HepG2 (cell line): ENCODE data around the gene C3orf18. TPM values are rescaled to one million over a fixed set of nuclear protein-coding genes. Genes with fewer than 3 reads are reported as not detected.

Experiments
- CBX2 ChIP-seq, 2 experiments: fragments of 200-600 bp in 1 of 2; sonication (generic); formaldehyde crosslinking in 1 of 2; IDR thresholded peaks; 2 replicates each; pipeline versions ENCODE4 v1.7.0 to v1.8.1; 2018 to 2022; ENCODE audit warnings: low read depth in 2 of 2, low read length in 1 of 2, mild to moderate bottlenecking in 1 of 2, missing genetic modification reagents in 1 of 2
- GABPA ChIP-seq, 2 experiments: IDR thresholded peaks; 2 replicates each; pipeline ENCODE4 v1.6.1; 2011 to 2016; ENCODE audit warnings: low read depth in 2 of 2, low read length in 1 of 2, missing biosample characterization in 1 of 2, missing genetic modification characterization in 1 of 2
- GABPB1 ChIP-seq: IDR thresholded peaks from 2 replicates; pipeline ENCODE4 v1.6.1; 2016; ENCODE audit warnings: mild to moderate bottlenecking, missing genetic modification reagents, moderate library complexity, missing compliant biosample characterization
- KDM4B ChIP-seq: sonication (generic); formaldehyde crosslinking; IDR thresholded peaks from 2 replicates; pipeline ENCODE4 v1.4.0; 2020; ENCODE audit warnings: missing genetic modification reagents
- MED13 ChIP-seq: sonication (generic); formaldehyde crosslinking; IDR thresholded peaks from 2 replicates; pipeline ENCODE4 v1.5.0; 2020; ENCODE audit warnings: missing genetic modification reagents
- NBN ChIP-seq: fragments of 450-650 bp; conservative IDR thresholded peaks from 2 replicates; pipeline ENCODE4 v1.6.1; 2017
- NFYB ChIP-seq: sonication (generic); formaldehyde crosslinking; IDR thresholded peaks from 2 replicates; pipeline ENCODE4 v1.4.0; 2020; ENCODE audit warnings: missing genetic modification reagents
- PAWR ChIP-seq: sonication (generic); formaldehyde crosslinking; IDR thresholded peaks from 2 replicates; pipeline ENCODE4 v1.4.0; 2020; ENCODE audit warnings: missing genetic modification reagents, mild to moderate bottlenecking, borderline replicate concordance
- PAX8 ChIP-seq: sonication (generic); formaldehyde crosslinking; IDR thresholded peaks from 2 replicates; pipeline ENCODE4 v1.8.0; 2022; ENCODE audit warnings: mild to moderate bottlenecking, missing genetic modification reagents, borderline replicate concordance
- RFX1 ChIP-seq: fragments of 450-650 bp; IDR thresholded peaks from 2 replicates; pipeline ENCODE4 v1.6.1; 2017
- TBX2 ChIP-seq: sonication (generic); formaldehyde crosslinking; IDR thresholded peaks from 2 replicates; pipeline ENCODE4 v1.5.0; 2020; ENCODE audit warnings: missing genetic modification reagents, mild to moderate bottlenecking, borderline replicate concordance
- ZBTB20 ChIP-seq: sonication (generic); formaldehyde crosslinking; IDR thresholded peaks from 2 replicates; pipeline ENCODE4 v1.8.1; 2023; ENCODE audit warnings: missing genetic modification reagents, low read depth, mild to moderate bottlenecking, borderline replicate concordance
- ZNF121 ChIP-seq: sonication (generic); formaldehyde crosslinking; IDR thresholded peaks from 2 replicates; pipeline ENCODE4 v1.5.0; 2020; ENCODE audit warnings: mild to moderate bottlenecking, missing genetic modification reagents
- ZNF790 ChIP-seq: sonication (generic); formaldehyde crosslinking; IDR thresholded peaks from 2 replicates; pipeline ENCODE4 v1.8.0; 2022; ENCODE audit warnings: missing genetic modification reagents, mild to moderate bottlenecking, borderline replicate concordance
- polyA plus RNA-seq, 8 experiments: library from polyadenylated mRNA; depleted of rRNA in 3 of 8; stranded (reverse) in 7 of 8; unstranded in 1 of 8; fragments of >200 nt; fragmentation: Illumina TruSeq in 4 of 8; extraction: Trizol in 4 of 8; gene quantifications; 2 replicates each; pipeline versions ENCODE4 v1.2.1 to v1.2.3, GENCODE V29; 2011 to 2016; ENCODE audit warnings: low read depth in 4 of 8, missing spikeins in 1 of 8, mixed read lengths in 1 of 8; ENCODE audit not compliant: insufficient read depth in 1 of 8
- total RNA-seq, 5 experiments: library from RNA; depleted of rRNA; stranded (reverse); fragments of >200 nt; fragmentation: Illumina TruSeq; extraction: Trizol; gene quantifications; 2 replicates each; pipeline ENCODE4 v1.2.3, GENCODE V29; 2016; ENCODE audit warnings: low read depth in 1 of 5
- TF ChIP-seq, protein P1 (sequence below): IDR thresholded peaks from 2 replicates; pipeline ENCODE4 v1.6.1; 2016; ENCODE audit warnings: low read depth, missing genetic modification reagents, missing compliant biosample characterization
- TF ChIP-seq, protein P2 (sequence below): sonication (generic); formaldehyde crosslinking; IDR thresholded peaks from 2 replicates; pipeline ENCODE4 v1.5.0; 2020; ENCODE audit warnings: missing genetic modification reagents, mild to moderate bottlenecking, borderline replicate concordance
- TF ChIP-seq, protein P3 (sequence below), 2 experiments: IDR thresholded peaks; 2 replicates each; pipeline ENCODE4 v1.6.1; 2011 to 2012; ENCODE audit warnings: low read length in 2 of 2, borderline replicate concordance in 1 of 2, low read depth in 1 of 2, mild to moderate bottlenecking in 1 of 2, moderate library complexity in 1 of 2

C3orf18 gene
- total and polyA plus RNA-seq, 2 of the 13 experiments (the other 11 are each of a cell fraction or from before 2014, with no cell fraction given), result 1.6 to 4.8 TPM

DNA sequence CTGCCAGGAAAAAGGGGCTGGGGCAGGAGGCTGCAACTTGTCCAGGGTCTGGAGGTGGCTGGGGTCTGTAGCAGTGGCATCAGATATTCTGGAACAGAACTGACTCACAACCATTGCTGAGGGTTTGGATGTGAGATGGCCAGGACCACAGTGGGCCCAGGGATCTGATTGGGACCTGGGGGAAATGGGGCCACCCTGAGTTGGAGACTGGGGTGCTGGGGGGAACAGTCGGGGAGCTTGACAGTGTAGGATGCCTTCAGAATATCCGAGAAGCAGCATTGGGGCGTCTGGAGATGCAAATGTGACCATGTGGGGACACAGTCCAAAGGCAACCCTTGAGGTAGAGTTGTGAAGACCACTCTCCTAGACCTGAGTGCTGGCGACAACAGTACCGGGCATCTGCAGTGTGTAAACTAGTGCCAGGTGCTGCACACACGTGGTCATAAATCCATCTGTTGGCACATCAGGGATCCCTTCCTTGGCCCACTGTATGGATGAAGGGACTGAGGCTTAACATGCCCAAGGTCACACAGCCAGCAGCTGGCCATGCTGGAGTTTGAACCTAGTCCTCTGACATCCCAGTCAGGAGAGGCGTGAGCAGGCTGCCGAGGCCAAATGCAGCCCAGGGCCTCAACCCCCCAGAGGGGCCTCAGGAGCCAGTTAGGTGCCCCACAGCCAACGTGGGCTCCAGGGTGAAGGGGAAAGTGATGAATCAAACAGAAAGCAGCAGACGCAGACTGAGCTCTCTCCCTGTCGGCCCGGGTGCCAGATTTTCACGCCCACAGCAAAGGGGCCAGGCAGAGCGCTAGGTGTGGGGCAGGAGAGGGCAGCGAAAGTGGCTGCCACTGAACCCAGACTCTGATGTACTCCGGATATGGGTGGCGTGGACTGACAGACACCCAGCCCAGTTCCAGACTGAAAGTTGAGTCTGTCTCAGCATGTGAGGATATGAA lies 20.5 kb upstream of the C3orf18 start (continued):
- TF ChIP-seq, protein P1, sequence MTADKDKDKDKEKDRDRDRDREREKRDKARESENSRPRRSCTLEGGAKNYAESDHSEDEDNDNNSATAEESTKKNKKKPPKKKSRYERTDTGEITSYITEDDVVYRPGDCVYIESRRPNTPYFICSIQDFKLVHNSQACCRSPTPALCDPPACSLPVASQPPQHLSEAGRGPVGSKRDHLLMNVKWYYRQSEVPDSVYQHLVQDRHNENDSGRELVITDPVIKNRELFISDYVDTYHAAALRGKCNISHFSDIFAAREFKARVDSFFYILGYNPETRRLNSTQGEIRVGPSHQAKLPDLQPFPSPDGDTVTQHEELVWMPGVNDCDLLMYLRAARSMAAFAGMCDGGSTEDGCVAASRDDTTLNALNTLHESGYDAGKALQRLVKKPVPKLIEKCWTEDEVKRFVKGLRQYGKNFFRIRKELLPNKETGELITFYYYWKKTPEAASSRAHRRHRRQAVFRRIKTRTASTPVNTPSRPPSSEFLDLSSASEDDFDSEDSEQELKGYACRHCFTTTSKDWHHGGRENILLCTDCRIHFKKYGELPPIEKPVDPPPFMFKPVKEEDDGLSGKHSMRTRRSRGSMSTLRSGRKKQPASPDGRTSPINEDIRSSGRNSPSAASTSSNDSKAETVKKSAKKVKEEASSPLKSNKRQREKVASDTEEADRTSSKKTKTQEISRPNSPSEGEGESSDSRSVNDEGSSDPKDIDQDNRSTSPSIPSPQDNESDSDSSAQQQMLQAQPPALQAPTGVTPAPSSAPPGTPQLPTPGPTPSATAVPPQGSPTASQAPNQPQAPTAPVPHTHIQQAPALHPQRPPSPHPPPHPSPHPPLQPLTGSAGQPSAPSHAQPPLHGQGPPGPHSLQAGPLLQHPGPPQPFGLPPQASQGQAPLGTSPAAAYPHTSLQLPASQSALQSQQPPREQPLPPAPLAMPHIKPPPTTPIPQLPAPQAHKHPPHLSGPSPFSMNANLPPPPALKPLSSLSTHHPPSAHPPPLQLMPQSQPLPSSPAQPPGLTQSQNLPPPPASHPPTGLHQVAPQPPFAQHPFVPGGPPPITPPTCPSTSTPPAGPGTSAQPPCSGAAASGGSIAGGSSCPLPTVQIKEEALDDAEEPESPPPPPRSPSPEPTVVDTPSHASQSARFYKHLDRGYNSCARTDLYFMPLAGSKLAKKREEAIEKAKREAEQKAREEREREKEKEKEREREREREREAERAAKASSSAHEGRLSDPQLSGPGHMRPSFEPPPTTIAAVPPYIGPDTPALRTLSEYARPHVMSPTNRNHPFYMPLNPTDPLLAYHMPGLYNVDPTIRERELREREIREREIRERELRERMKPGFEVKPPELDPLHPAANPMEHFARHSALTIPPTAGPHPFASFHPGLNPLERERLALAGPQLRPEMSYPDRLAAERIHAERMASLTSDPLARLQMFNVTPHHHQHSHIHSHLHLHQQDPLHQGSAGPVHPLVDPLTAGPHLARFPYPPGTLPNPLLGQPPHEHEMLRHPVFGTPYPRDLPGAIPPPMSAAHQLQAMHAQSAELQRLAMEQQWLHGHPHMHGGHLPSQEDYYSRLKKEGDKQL (CRISPR knock-in tag), result no peak
- TF ChIP-seq, protein P2, sequence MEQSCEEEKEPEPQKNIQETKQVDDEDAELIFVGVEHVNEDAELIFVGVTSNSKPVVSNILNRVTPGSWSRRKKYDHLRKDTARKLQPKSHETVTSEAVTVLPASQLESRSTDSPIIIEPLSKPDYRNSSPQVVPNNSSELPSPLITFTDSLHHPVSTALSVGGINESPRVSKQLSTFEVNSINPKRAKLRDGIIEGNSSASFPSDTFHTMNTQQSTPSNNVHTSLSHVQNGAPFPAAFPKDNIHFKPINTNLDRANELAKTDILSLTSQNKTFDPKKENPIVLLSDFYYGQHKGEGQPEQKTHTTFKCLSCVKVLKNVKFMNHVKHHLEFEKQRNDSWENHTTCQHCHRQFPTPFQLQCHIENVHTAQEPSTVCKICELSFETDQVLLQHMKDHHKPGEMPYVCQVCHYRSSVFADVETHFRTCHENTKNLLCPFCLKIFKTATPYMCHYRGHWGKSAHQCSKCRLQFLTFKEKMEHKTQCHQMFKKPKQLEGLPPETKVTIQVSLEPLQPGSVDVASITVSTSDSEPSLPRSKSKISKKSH (CRISPR knock-in tag), result no peak
- no peak for TF ChIP-seq GABPA (IDR thresholded peaks at IDR 0.05; ENCODE audit: low read depth, low read length)
- peak; percentile 37; the same call in 1 of the 2 replicates for TF ChIP-seq GABPA (CRISPR knock-in tag; IDR thresholded peaks at IDR 0.05; ENCODE audit: low read depth)
- TF ChIP-seq NFYB, result no peak
- peak; percentile 21; the same call in 1 of the 2 replicates for TF ChIP-seq GABPB1 (CRISPR knock-in tag)
- peak; percentile 59; the same call in 1 of the 2 replicates for TF ChIP-seq TBX2 (CRISPR knock-in tag)
- TF ChIP-seq PAWR (CRISPR knock-in tag), result no peak
- TF ChIP-seq, protein P3, sequence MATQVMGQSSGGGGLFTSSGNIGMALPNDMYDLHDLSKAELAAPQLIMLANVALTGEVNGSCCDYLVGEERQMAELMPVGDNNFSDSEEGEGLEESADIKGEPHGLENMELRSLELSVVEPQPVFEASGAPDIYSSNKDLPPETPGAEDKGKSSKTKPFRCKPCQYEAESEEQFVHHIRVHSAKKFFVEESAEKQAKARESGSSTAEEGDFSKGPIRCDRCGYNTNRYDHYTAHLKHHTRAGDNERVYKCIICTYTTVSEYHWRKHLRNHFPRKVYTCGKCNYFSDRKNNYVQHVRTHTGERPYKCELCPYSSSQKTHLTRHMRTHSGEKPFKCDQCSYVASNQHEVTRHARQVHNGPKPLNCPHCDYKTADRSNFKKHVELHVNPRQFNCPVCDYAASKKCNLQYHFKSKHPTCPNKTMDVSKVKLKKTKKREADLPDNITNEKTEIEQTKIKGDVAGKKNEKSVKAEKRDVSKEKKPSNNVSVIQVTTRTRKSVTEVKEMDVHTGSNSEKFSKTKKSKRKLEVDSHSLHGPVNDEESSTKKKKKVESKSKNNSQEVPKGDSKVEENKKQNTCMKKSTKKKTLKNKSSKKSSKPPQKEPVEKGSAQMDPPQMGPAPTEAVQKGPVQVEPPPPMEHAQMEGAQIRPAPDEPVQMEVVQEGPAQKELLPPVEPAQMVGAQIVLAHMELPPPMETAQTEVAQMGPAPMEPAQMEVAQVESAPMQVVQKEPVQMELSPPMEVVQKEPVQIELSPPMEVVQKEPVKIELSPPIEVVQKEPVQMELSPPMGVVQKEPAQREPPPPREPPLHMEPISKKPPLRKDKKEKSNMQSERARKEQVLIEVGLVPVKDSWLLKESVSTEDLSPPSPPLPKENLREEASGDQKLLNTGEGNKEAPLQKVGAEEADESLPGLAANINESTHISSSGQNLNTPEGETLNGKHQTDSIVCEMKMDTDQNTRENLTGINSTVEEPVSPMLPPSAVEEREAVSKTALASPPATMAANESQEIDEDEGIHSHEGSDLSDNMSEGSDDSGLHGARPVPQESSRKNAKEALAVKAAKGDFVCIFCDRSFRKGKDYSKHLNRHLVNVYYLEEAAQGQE (IDR thresholded peaks at IDR 0.05; ENCODE audit: borderline replicate concordance in 1 of 2, low read depth in 1 of 2, low read length in 2 of 2), result no peak
- no peak for TF ChIP-seq PAX8 (CRISPR knock-in tag)
- TF ChIP-seq MED13 (CRISPR knock-in tag), result no peak
- TF ChIP-seq ZBTB20, result peak; percentile 77; the same call in 1 of the 2 replicates
- TF ChIP-seq KDM4B, result no peak
- TF ChIP-seq NBN, result no peak
- no peak for TF ChIP-seq ZNF790
- peak; percentile 9 for TF ChIP-seq ZNF121 (CRISPR knock-in tag)
- no peak for TF ChIP-seq RFX1
- TF ChIP-seq CBX2 (IDR thresholded peaks at IDR 0.05; ENCODE audit: low read depth, low read length), result no peak
- no peak for TF ChIP-seq CBX2 (CRISPR knock-in tag; IDR thresholded peaks at IDR 0.05; ENCODE audit: low read depth)
